ENCODE measurements around the gene PRR23E.

GRCh38 chr3:127238602-127239001 is 45.7 kb downstream of the PRR23E start:
- TF ChIP-seq CTCF (IDR thresholded peaks at IDR 0.05) (no peak), POLR2A (IDR thresholded peaks at IDR 0.05) (no peak)
